Measurements from ENCODE around the gene NFIB. TPM values are rescaled to one million over a fixed set of nuclear protein-coding genes. Genes with fewer than 3 reads are reported as not detected.

NFIB gene
- total and polyA plus RNA-seq, 2 donors (not counting 1 experiment from before 2014, with no cell fraction given): 29.3 to 36.3 TPM

- H3K36me3 ChIP-seq (ENCODE audit: control insufficient read depth, insufficient read depth, low read length): no peaks in the 10 kb centered on the region
- no peak overlapping the region for H3K4me3 ChIP-seq (replicated peaks in 1 of 4; ENCODE audit: control extremely low read depth in 1 of 4, insufficient read depth in 1 of 4, low read depth in 3 of 4, low read length in 4 of 4)
- H3K4me1 ChIP-seq (ENCODE audit: control insufficient read depth, extremely low read depth, insufficient read depth, low read length): no peaks in the 10 kb centered on the region
- no peaks in the 10 kb centered on the region for H3K9me3 ChIP-seq (ENCODE audit: control insufficient read depth, insufficient read depth, low read depth, low read length)
- no peak overlapping the region for H3K4me2 ChIP-seq (ENCODE audit: extremely low read depth, insufficient read depth, low read length)
- H2AFZ ChIP-seq (ENCODE audit: low read length): no peak overlapping the region
- TF ChIP-seq, protein P1, sequence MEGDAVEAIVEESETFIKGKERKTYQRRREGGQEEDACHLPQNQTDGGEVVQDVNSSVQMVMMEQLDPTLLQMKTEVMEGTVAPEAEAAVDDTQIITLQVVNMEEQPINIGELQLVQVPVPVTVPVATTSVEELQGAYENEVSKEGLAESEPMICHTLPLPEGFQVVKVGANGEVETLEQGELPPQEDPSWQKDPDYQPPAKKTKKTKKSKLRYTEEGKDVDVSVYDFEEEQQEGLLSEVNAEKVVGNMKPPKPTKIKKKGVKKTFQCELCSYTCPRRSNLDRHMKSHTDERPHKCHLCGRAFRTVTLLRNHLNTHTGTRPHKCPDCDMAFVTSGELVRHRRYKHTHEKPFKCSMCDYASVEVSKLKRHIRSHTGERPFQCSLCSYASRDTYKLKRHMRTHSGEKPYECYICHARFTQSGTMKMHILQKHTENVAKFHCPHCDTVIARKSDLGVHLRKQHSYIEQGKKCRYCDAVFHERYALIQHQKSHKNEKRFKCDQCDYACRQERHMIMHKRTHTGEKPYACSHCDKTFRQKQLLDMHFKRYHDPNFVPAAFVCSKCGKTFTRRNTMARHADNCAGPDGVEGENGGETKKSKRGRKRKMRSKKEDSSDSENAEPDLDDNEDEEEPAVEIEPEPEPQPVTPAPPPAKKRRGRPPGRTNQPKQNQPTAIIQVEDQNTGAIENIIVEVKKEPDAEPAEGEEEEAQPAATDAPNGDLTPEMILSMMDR (conservative IDR thresholded peaks at IDR 0.05 in 1 of 2, IDR thresholded peaks at IDR 0.05 in 1 of 2; ENCODE audit: low read depth in 1 of 2, low read length in 2 of 2): no peak
- no peak for TF ChIP-seq EZH2 (IDR thresholded peaks at IDR 0.05; ENCODE audit: low read length, missing control alignments)
- no peaks in the 10 kb centered on the region for H4K20me1 ChIP-seq (ENCODE audit: control insufficient read depth, extremely low read depth, insufficient read depth, low read length)
- no peak overlapping the region for H3K27ac ChIP-seq (ENCODE audit: insufficient read depth, low read length)
- H3K27me3 ChIP-seq (ENCODE audit: control insufficient read depth, insufficient read depth, low read length): no peaks in the 10 kb centered on the region
- H3K9ac ChIP-seq (ENCODE audit: insufficient read depth, low read length): no peak overlapping the region
- peaks cover 12% of the 10 kb centered on the region for H3K79me2 ChIP-seq (ENCODE audit: control insufficient read depth, insufficient read depth, low read length)
- DNase-seq (ENCODE audit: low read depth in 2 of 2): no peak
Measured at GRCh38 chr9:14292181-14292739, 21.7 kb downstream of the NFIB start.

DNA sequence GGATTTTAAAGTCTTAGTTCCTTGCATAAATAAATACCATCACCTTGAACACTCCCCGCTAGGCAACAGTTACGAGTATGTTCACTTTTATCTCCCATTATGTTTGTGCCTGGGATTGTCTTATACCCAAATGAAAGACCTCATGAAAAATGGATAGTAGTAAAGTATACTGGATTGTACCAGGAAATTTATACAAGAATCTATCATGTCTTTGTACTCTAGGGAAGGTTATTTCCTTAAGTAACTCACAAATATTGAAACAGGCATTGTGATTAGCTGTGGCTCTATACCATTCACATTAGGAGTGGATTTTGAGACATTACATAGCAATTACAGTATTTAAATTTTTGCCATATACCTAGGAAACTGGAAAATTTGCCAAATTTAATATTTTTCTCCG, 24.0 kb downstream of the NFIB start:
- Histone ChIP-seq H3K36me3 (ENCODE audit: control insufficient read depth, insufficient read depth, low read length) (no peaks in the 10 kb centered on the region), H3K4me1 (ENCODE audit: control insufficient read depth, extremely low read depth, insufficient read depth, low read length) (no peaks in the 10 kb centered on the region), H3K79me2 (ENCODE audit: control insufficient read depth, insufficient read depth, low read length) (peaks cover 1% of the 10 kb centered on the region), H3K4me2 (ENCODE audit: extremely low read depth, insufficient read depth, low read length) (no peak overlapping the region), H3K9ac (ENCODE audit: insufficient read depth, low read length) (no peak overlapping the region), H3K4me3 (replicated peaks in 1 of 4; ENCODE audit: control extremely low read depth in 1 of 4, insufficient read depth in 1 of 4, low read depth in 3 of 4, low read length in 4 of 4) (no peak overlapping the region), H3K27me3 (ENCODE audit: control insufficient read depth, insufficient read depth, low read length) (no peaks in the 10 kb centered on the region), H4K20me1 (ENCODE audit: control insufficient read depth, extremely low read depth, insufficient read depth, low read length) (no peaks in the 10 kb centered on the region), H3K27ac (ENCODE audit: insufficient read depth, low read length) (no peak overlapping the region), H2AFZ (ENCODE audit: low read length) (no peak overlapping the region), H3K9me3 (ENCODE audit: control insufficient read depth, insufficient read depth, low read depth, low read length) (no peaks in the 10 kb centered on the region)
- no peak for DNase-seq (ENCODE audit: low read depth in 2 of 2)
- TF ChIP-seq EZH2 (IDR thresholded peaks at IDR 0.05; ENCODE audit: low read length, missing control alignments): no peak
- TF ChIP-seq, protein P1 (conservative IDR thresholded peaks at IDR 0.05 in 1 of 2, IDR thresholded peaks at IDR 0.05 in 1 of 2; ENCODE audit: low read depth in 1 of 2, low read length in 2 of 2): no peak

GRCh38 chr9:14288433-14288832, 25.5 kb downstream of the NFIB start:
- Histone ChIP-seq H3K27ac (ENCODE audit: insufficient read depth, low read length) (no peak overlapping the region), H3K4me2 (ENCODE audit: extremely low read depth, insufficient read depth, low read length) (no peak overlapping the region), H3K4me3 (replicated peaks in 1 of 4; ENCODE audit: control extremely low read depth in 1 of 4, insufficient read depth in 1 of 4, low read depth in 3 of 4, low read length in 4 of 4) (no peak overlapping the region), H3K27me3 (ENCODE audit: control insufficient read depth, insufficient read depth, low read length) (no peaks in the 10 kb centered on the region), H3K4me1 (ENCODE audit: control insufficient read depth, extremely low read depth, insufficient read depth, low read length) (peaks cover under 1% of the 10 kb centered on the region), H2AFZ (ENCODE audit: low read length) (no peak overlapping the region), H4K20me1 (ENCODE audit: control insufficient read depth, extremely low read depth, insufficient read depth, low read length) (no peaks in the 10 kb centered on the region), H3K9me3 (ENCODE audit: control insufficient read depth, insufficient read depth, low read depth, low read length) (no peaks in the 10 kb centered on the region), H3K79me2 (ENCODE audit: control insufficient read depth, insufficient read depth, low read length) (peaks cover 1% of the 10 kb centered on the region), H3K36me3 (ENCODE audit: control insufficient read depth, insufficient read depth, low read length) (no peaks in the 10 kb centered on the region), H3K9ac (ENCODE audit: insufficient read depth, low read length) (no peak overlapping the region)
- DNase-seq (ENCODE audit: low read depth in 2 of 2): no peak
- TF ChIP-seq, protein P1 (conservative IDR thresholded peaks at IDR 0.05 in 1 of 2, IDR thresholded peaks at IDR 0.05 in 1 of 2; ENCODE audit: low read depth in 1 of 2, low read length in 2 of 2): no peak
- TF ChIP-seq EZH2 (IDR thresholded peaks at IDR 0.05; ENCODE audit: low read length, missing control alignments): no peak
